ENCODE data around the gene GPR45. TPM values are rescaled to one million over a fixed set of nuclear protein-coding genes. Genes with fewer than 3 reads are reported as not detected.

The GPR45 gene
- polyA plus RNA-seq, 2 of the 4 experiments (the other 2 are of a cell fraction), result not detected

GRCh38 chr2:105272176-105272575, 30.6 kb downstream of the GPR45 start:
- H3K27ac ChIP-seq, result no peak overlapping the region
- FAIRE-seq (no peak), DNase-seq (ENCODE audit: low read depth in 1 of 2, low spot score in 1 of 2) (no peak), ATAC-seq (no peak)
- H3K4me1 ChIP-seq, result no peaks in the 10 kb centered on the region
- ChIA-PET CTCF (no interaction called here), POLR2A (no interaction called here)
- H3K4me3 ChIP-seq, result no peak overlapping the region
- no peaks in the 10 kb centered on the region for H3K9me3 ChIP-seq
- no peak for TF ChIP-seq CEBPB (IDR thresholded peaks at IDR 0.05)
- no peak for TF ChIP-seq BCL3 (IDR thresholded peaks at IDR 0.05)
- no peak for TF ChIP-seq CBX8 (IDR thresholded peaks at IDR 0.05)
- TF ChIP-seq KDM5A (IDR thresholded peaks at IDR 0.05), result no peak
- TF ChIP-seq GATA3 (IDR thresholded peaks at IDR 0.05; ENCODE audit: borderline replicate concordance), result no peak
- H3K4me2 ChIP-seq, result no peak overlapping the region
- 75% methylated on average over 9 of the region's 9 CpGs for WGBS (ENCODE audit: missing lambda C conversion rate)

- ATAC-seq (no peak), DNase-seq (ENCODE audit: low read depth in 1 of 2, low spot score in 1 of 2) (no peak), FAIRE-seq (no peak)
- CTCF ChIA-PET, result interaction anchor here (1.6 kb wide), 1 partner anchor 37 kb away, joined by 6 read pairs; no protein-coding TSS in a partner anchor
- 93% methylated on average over 4 of the region's 4 CpGs for WGBS (ENCODE audit: missing lambda C conversion rate)
- no peak overlapping the region for H3K4me2 ChIP-seq
- no peaks in the 10 kb centered on the region for H3K4me1 ChIP-seq
- POLR2A ChIA-PET, result no interaction called here
- no peak overlapping the region for H3K4me3 ChIP-seq
- H3K27ac ChIP-seq, result no peak overlapping the region
- no peaks in the 10 kb centered on the region for H3K9me3 ChIP-seq
- TF ChIP-seq MAZ (IDR thresholded peaks at IDR 0.05; ENCODE audit: borderline replicate concordance, low read depth, low read length) (no peak), HOXB5 (CRISPR knock-in tag; IDR thresholded peaks at IDR 0.05) (no peak), E2F6 (IDR thresholded peaks at IDR 0.05; ENCODE audit: borderline replicate concordance, low read depth) (no peak), MAX (IDR thresholded peaks at IDR 0.05) (no peak), MAFK (IDR thresholded peaks at IDR 0.05; ENCODE audit: partially characterized antibody) (no peak)
These were observed 32.5 kb downstream of the GPR45 start for GRCh38 chr2:105274046-105274445.

GRCh38 chr2:105278654-105279053, 37.1 kb downstream of the GPR45 start:
- no peak overlapping the region for H3K27ac ChIP-seq
- no peaks in the 10 kb centered on the region for H3K4me1 ChIP-seq
- DNase-seq (ENCODE audit: low read depth in 1 of 2, low spot score in 1 of 2), result peak in 1 of 2 experiments; percentile 16
- POLR2A ChIA-PET, result no interaction called here
- ATAC-seq, result peak in 1 of 2 experiments; percentile 60; a peak in 3 of 6 replicates
- FAIRE-seq, result no peak
- no peaks in the 10 kb centered on the region for H3K9me3 ChIP-seq
- CTCF ChIA-PET, result interaction anchor here (1.0 kb wide), 2 partner anchors 16 to 21 kb away, joined by 3 to 4 read pairs; no protein-coding TSS in a partner anchor
- TF ChIP-seq HDAC2 (IDR thresholded peaks at IDR 0.05) (no peak), SMC3 (IDR thresholded peaks at IDR 0.05) (no peak), RCOR1 (IDR thresholded peaks at IDR 0.05; ENCODE audit: low read depth, low read length) (no peak), CTCF (IDR thresholded peaks at IDR 0.05) (no peak), RARB (CRISPR knock-in tag; IDR thresholded peaks at IDR 0.05) (no peak), CHD2 (IDR thresholded peaks at IDR 0.05; ENCODE audit: low read length, partially characterized antibody) (no peak), KDM1A (IDR thresholded peaks at IDR 0.05; ENCODE audit: low read depth) (no peak), PHF8 (IDR thresholded peaks at IDR 0.05; ENCODE audit: borderline replicate concordance, low read depth) (no peak), HOXB5 (CRISPR knock-in tag; IDR thresholded peaks at IDR 0.05) (no peak), ATOH8 (CRISPR knock-in tag; IDR thresholded peaks at IDR 0.05; ENCODE audit: low read depth) (no peak), MYC (IDR thresholded peaks at IDR 0.05; ENCODE audit: borderline replicate concordance, low read length) (no peak), SREBF2 (IDR thresholded peaks at IDR 0.05) (no peak), ELK1 (IDR thresholded peaks at IDR 0.05; ENCODE audit: low read depth, low read length) (no peak)
- 81% methylated on average over 5 of the region's 5 CpGs for WGBS (ENCODE audit: missing lambda C conversion rate)
- no peak overlapping the region for H3K4me2 ChIP-seq
- H3K4me3 ChIP-seq, result no peak overlapping the region

Data from A549 (cell line).